Mammary epithelial cell (primary cell): ENCODE measurements around the gene SYTL1.

Experiments
- EZH2 ChIP-seq: IDR thresholded peaks from 2 replicates; pipeline ENCODE4 v1.6.1; 2012; ENCODE audit warnings: low read length, inconsistent platforms, borderline replicate concordance
- TF ChIP-seq, protein P1 (sequence below), 2 donors: IDR thresholded peaks in 1 of 2; conservative IDR thresholded peaks in 1 of 2; 2 replicates each; pipeline ENCODE4 v1.5.1; 2011 to 2012; ENCODE audit warnings: inconsistent platforms in 2 of 2, low read length in 2 of 2, mild to moderate bottlenecking in 2 of 2, control low read depth in 1 of 2, low read depth in 1 of 2; ENCODE audit not compliant: insufficient read depth in 1 of 2; ENCODE audit errors: extremely low read depth in 1 of 2

DNA sequence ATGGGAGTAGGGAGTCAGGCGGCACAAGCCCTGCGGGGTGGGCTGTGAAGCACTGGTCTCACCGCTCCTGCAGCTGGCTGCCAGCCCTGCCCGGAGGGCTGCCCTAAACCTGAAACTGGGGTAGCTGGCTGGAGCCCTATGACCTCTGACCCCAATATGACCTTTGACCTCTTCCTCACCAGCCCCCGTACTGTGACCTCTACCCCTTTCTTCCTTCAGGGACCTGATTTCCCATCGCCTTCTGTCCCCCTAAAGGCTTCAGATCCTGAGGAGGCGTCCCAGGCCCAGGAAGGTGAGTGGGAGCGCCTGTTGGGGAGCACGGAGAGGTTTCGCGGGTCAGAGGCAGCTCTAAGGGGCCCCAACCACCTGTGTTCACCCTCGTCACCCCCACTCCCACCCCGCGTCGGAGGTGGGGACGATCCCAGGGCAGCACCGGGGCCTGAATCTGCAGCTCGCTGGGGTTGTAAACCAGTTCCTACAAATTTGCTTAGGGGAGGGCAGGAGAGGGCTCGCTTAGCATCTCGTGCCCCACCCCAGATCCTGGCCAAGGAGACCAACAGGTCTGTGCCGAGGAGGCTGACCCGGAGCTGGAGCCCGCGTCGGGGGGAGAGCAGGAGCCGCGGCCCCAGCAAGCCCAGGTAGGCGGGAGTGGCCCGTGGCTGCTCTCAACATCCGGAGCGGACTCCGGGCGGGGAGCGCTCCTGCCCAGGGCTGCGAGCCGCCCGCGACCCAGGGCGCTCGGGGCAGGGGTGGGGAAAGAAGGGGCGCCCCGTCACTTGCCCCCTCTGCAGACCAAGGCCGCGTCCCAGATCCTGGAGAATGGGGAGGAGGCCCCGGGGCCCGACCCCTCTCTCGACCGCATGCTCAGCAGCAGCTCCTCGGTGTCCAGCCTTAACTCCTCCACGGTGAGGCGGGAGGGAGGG lies 7.3 kb downstream of the SYTL1 start:
- TF ChIP-seq, protein P1, sequence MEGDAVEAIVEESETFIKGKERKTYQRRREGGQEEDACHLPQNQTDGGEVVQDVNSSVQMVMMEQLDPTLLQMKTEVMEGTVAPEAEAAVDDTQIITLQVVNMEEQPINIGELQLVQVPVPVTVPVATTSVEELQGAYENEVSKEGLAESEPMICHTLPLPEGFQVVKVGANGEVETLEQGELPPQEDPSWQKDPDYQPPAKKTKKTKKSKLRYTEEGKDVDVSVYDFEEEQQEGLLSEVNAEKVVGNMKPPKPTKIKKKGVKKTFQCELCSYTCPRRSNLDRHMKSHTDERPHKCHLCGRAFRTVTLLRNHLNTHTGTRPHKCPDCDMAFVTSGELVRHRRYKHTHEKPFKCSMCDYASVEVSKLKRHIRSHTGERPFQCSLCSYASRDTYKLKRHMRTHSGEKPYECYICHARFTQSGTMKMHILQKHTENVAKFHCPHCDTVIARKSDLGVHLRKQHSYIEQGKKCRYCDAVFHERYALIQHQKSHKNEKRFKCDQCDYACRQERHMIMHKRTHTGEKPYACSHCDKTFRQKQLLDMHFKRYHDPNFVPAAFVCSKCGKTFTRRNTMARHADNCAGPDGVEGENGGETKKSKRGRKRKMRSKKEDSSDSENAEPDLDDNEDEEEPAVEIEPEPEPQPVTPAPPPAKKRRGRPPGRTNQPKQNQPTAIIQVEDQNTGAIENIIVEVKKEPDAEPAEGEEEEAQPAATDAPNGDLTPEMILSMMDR (conservative IDR thresholded peaks at IDR 0.05 in 1 of 2, IDR thresholded peaks at IDR 0.05 in 1 of 2; ENCODE audit: extremely low read depth in 1 of 2, insufficient read depth in 1 of 2, low read depth in 1 of 2, low read length in 2 of 2), result no peak
- no peak for TF ChIP-seq EZH2
